ENCODE data around the gene SCGB1D2.
"Not testable (repeated sequence)": the region's sequence is repeated elsewhere in the genome, so short reads cannot be mapped to it uniquely, and the experiment has no call there.

Gene SCGB1D2

GRCh38 chr11:62202910-62203309 is 39.1 kb upstream of the SCGB1D2 start:
- Histone ChIP-seq H3K79me2 (no peaks in the 10 kb centered on the region), H3K4me2 (ENCODE audit: low read length) (no peak overlapping the region), H3K36me3 (ENCODE audit: control insufficient read depth, insufficient read depth, low read length) (no peaks in the 10 kb centered on the region), H3K27ac (no peak overlapping the region), H2AFZ (no peak overlapping the region), H3K9ac (no peak overlapping the region), H3K27me3 (ENCODE audit: control insufficient read depth, insufficient read depth, low read length) (no peaks in the 10 kb centered on the region), H3K9me3 (ENCODE audit: control insufficient read depth, low read length) (no peaks in the 10 kb centered on the region), H3K4me1 (peaks cover 3% of the 10 kb centered on the region), H3K4me3 (ENCODE audit: low read depth, low read length) (no peak overlapping the region)
- TF ChIP-seq, protein P1, sequence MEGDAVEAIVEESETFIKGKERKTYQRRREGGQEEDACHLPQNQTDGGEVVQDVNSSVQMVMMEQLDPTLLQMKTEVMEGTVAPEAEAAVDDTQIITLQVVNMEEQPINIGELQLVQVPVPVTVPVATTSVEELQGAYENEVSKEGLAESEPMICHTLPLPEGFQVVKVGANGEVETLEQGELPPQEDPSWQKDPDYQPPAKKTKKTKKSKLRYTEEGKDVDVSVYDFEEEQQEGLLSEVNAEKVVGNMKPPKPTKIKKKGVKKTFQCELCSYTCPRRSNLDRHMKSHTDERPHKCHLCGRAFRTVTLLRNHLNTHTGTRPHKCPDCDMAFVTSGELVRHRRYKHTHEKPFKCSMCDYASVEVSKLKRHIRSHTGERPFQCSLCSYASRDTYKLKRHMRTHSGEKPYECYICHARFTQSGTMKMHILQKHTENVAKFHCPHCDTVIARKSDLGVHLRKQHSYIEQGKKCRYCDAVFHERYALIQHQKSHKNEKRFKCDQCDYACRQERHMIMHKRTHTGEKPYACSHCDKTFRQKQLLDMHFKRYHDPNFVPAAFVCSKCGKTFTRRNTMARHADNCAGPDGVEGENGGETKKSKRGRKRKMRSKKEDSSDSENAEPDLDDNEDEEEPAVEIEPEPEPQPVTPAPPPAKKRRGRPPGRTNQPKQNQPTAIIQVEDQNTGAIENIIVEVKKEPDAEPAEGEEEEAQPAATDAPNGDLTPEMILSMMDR (IDR thresholded peaks at IDR 0.05): no peak

GRCh38 chr11:62204430-62204829 is 37.6 kb upstream of the SCGB1D2 start:
- H3K9me3 ChIP-seq (ENCODE audit: control insufficient read depth, low read length): no peaks in the 10 kb centered on the region
- TF ChIP-seq, protein P1 (IDR thresholded peaks at IDR 0.05): no peak
- no peaks in the 10 kb centered on the region for H3K79me2 ChIP-seq
- H2AFZ ChIP-seq: no peak overlapping the region
- no peak overlapping the region for H3K27ac ChIP-seq
- H3K4me2 ChIP-seq (ENCODE audit: low read length): no peak overlapping the region
- H3K9ac ChIP-seq: no peak overlapping the region
- no peak overlapping the region for H3K4me3 ChIP-seq (ENCODE audit: low read depth, low read length)
- H3K36me3 ChIP-seq (ENCODE audit: control insufficient read depth, insufficient read depth, low read length): no peaks in the 10 kb centered on the region
- H3K27me3 ChIP-seq (ENCODE audit: control insufficient read depth, insufficient read depth, low read length): no peaks in the 10 kb centered on the region
- peaks cover 3% of the 10 kb centered on the region for H3K4me1 ChIP-seq

DNA sequence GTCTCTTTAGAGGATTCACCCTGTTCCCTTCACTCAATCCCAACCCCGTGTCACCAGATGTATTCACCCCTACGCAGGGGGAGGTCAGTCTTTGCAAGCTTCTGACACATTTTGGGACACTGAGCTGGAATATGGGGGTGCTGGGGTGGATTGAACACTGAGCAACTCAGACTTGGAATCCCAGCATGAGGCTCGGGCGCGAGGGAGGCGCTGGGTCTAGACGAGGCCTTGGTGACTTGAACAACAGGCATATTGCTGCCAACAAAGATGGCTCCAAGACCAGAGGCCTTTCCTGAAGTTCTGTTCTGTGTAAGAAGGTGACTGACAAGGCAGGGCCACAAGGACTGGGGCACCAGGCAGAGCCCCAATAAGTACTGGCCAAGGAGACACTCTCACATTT is 36.6 kb upstream of the SCGB1D2 start:
- H3K9ac ChIP-seq: no peak overlapping the region
- no peaks in the 10 kb centered on the region for H3K27me3 ChIP-seq (ENCODE audit: control insufficient read depth, insufficient read depth, low read length)
- no peak overlapping the region for H3K27ac ChIP-seq
- TF ChIP-seq, protein P1 (IDR thresholded peaks at IDR 0.05): no peak
- H2AFZ ChIP-seq: no peak overlapping the region
- H3K9me3 ChIP-seq (ENCODE audit: control insufficient read depth, low read length): no peaks in the 10 kb centered on the region
- no peaks in the 10 kb centered on the region for H3K79me2 ChIP-seq
- peaks cover 3% of the 10 kb centered on the region for H3K4me1 ChIP-seq
- no peaks in the 10 kb centered on the region for H3K36me3 ChIP-seq (ENCODE audit: control insufficient read depth, insufficient read depth, low read length)
- H3K4me2 ChIP-seq (ENCODE audit: low read length): no peak overlapping the region
- no peak overlapping the region for H3K4me3 ChIP-seq (ENCODE audit: low read depth, low read length)

DNA sequence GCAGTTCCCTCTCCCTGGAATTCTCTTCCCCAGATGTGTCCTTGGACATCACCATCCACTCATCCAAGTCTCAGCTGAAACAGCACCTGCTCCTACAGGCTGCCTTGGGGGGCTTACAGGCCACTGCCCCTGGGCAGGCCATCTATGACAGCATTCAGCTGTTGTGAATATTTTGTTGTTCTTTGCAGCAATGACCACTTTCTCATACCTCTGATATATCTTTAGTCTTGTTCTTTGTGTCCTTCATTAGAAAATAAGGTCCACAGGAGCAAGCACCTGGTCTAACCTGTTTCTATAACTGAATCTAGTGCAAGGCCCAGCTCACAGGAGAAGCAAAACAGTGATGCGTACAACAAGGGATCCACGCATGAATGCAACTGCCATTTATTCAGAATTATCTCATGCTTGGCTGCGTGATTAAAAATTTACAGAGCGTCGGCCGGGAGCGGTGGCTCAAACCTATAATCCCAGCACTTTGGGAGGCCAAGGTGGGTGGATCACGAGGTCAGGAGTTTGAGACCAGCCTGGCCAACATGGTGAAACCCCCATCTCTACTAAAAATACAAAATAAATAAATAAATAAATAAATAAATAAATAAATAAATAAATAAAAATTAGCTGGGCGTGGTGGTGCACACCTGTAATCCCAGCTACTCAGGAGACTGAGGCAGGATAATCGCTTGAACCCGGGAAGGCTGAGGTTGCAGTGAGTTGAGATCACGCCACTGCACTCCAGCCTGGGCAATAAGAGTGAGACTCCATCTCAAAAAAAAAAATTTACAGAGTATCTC is 35.6 kb upstream of the SCGB1D2 start:
- not testable (repeated sequence) for H3K9me3 ChIP-seq (ENCODE audit: control insufficient read depth, low read length); H3K27ac ChIP-seq; H3K4me2 ChIP-seq (ENCODE audit: low read length); H3K9ac ChIP-seq; H2AFZ ChIP-seq; H3K27me3 ChIP-seq (ENCODE audit: control insufficient read depth, insufficient read depth, low read length); H3K79me2 ChIP-seq; H3K36me3 ChIP-seq (ENCODE audit: control insufficient read depth, insufficient read depth, low read length); H3K4me3 ChIP-seq (ENCODE audit: low read depth, low read length); H3K4me1 ChIP-seq

- Histone ChIP-seq H3K4me2 (ENCODE audit: low read length) (no peak overlapping the region), H3K4me1 (peaks cover 3% of the 10 kb centered on the region), H3K9ac (no peak overlapping the region), H3K27ac (no peak overlapping the region), H3K79me2 (no peaks in the 10 kb centered on the region), H3K36me3 (ENCODE audit: control insufficient read depth, insufficient read depth, low read length) (no peaks in the 10 kb centered on the region), H3K27me3 (ENCODE audit: control insufficient read depth, insufficient read depth, low read length) (no peaks in the 10 kb centered on the region), H2AFZ (no peak overlapping the region), H3K9me3 (ENCODE audit: control insufficient read depth, low read length) (no peaks in the 10 kb centered on the region), H3K4me3 (ENCODE audit: low read depth, low read length) (no peak overlapping the region)
- TF ChIP-seq, protein P1 (IDR thresholded peaks at IDR 0.05): no peak
Observed at GRCh38 chr11:62208785-62209144, 33.3 kb upstream of the SCGB1D2 start.

Data from parathyroid adenoma (tissue), 2 donors.